DMS 273 (cell line): ENCODE results near the gene VSX1.
A peak's percentile ranks its signal among the peaks of the same experiment; 100 is the strongest.

Experiments used
- DNase-seq: peaks from one replicate; lab custom pipeline; 2025; ENCODE audit not compliant: unreplicated experiment; lab: John Stamatoyannopoulos, UW

VSX1 gene

DNA sequence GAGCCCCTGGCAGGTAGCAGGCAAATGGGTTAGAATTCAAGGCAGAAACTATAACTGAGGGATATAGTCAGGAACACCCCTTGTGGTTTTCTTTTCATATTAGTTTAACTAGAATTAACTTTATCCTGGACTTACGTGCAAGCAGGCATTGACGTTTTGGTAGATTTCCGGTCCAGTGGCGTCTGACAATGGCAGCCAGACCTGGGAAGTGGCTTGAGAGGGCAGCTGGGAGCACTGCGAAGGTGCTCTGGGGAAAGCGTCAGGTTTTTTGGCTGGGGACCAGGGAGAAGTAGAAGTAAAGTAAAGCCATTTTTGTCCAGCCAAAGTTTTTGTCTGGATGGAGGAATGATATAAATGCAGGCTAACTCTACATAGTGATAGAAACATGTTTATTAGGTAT is 15.6 kb downstream of the VSX1 start:
- peak; percentile 44 for DNase-seq

GRCh38 chr20:25065625-25066338 is 16.2 kb downstream of the VSX1 start:
- DNase-seq = peak; percentile 78

- no peak for DNase-seq
Observed at GRCh38 chr20:25065072-25065624, 16.8 kb downstream of the VSX1 start.

DNA sequence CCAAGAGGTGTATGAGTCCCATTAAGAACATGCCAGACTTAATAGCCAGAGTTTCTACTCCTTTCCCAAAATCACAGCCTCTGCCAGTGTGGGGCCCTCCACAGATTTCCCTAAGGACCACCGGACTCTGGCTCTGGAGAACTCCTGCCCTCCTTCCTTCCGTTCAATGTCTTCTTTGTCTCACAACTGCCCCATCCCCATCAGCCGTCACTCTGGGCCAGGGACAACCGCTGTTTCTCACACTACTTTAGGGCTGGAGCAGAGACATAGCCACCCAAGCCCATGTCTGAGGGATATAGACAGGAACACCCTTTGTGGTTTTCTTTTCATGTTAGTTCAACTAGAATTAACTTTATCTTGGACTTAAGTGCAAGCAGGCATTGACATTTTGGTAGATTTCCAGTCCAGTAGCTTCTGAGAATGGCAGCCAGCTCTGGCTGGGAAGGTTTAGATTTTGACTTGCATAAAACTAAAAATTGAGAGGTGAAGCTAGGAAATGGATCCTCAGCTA is 17.3 kb downstream of the VSX1 start:
- no peak for DNase-seq

DNA sequence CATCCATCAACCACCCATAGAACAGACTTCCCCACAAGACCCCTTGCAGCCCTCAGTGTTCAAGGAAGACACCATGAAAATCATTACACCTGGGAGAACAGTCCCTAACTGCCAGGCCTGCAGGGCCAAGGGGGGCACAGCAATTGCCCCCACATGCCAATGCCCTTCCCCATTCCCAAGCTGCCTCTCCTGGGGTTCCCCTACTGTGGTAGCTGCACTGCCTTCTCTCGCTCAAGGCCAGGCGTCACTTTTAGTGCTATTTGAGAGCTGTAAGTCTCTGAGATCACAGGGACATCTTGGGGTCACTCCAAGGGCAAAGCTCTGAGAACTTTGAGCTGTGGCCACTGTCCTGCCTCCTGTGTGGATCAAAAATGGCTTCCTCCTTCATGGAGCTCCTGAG is 18.0 kb downstream of the VSX1 start:
- no peak for DNase-seq

DNA sequence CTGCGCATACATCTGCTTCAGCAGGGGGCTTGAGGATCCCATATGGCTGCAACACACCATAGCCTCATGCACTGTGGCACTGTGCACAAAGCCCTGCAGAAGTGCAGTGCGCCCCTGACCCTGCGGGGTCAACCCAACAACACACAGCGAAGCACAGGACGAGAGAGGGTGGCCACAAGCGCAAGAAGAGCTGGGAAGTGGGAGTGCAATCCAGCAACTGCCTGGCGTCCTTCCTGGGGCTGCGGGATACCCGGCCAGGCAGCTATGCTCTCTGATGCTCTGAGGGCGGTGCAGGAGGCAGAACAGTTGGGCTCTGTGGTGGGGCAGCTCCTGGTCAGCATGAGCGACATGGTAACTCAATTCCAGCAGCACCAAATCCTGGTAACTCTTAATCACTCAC is 18.4 kb downstream of the VSX1 start:
- no peak for DNase-seq

GRCh38 chr20:25062841-25063240 is 19.1 kb downstream of the VSX1 start:
- DNase-seq = no peak

GRCh38 chr20:25061821-25062530 is 20.0 kb downstream of the VSX1 start:
- no peak for DNase-seq

DNA sequence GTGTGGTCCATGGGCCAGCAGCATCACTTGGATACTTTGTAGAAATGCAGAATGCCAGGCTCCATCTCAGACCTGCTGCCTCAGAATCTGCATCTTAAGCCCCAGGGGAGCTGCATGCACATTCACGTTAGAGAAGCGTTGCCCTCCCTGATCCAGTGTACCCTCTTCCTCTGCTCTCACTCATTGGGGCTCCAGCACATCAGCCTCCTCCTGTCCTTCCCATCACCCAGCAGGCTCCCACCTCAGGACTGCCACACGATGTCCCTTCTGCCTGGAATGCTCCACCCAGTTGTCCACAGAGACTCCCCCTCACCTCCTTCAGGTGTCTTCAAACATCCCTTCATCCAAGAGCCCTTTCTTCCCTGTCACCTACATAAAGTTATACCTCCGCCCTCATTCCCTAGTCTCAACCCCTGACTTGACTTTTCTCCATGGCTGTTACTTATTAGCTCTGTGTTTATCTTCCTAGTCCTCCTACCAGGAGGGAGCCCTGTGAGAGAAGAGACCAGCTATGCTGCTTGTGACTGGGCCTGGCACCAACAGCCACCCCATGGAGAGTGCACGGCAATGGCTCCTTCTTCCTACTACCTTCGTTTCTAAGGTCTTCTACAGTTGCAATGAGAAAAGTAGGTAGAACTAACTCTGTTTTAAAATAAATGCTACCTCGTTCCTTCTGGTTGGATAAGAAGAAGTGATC is 20.7 kb downstream of the VSX1 start:
- no peak for DNase-seq

- DNase-seq = no peak
Observed at GRCh38 chr20:25059866-25060465, 22.0 kb downstream of the VSX1 start.

GRCh38 chr20:25058847-25059810 is 22.8 kb downstream of the VSX1 start:
- peak; percentile 37 for DNase-seq

DNA sequence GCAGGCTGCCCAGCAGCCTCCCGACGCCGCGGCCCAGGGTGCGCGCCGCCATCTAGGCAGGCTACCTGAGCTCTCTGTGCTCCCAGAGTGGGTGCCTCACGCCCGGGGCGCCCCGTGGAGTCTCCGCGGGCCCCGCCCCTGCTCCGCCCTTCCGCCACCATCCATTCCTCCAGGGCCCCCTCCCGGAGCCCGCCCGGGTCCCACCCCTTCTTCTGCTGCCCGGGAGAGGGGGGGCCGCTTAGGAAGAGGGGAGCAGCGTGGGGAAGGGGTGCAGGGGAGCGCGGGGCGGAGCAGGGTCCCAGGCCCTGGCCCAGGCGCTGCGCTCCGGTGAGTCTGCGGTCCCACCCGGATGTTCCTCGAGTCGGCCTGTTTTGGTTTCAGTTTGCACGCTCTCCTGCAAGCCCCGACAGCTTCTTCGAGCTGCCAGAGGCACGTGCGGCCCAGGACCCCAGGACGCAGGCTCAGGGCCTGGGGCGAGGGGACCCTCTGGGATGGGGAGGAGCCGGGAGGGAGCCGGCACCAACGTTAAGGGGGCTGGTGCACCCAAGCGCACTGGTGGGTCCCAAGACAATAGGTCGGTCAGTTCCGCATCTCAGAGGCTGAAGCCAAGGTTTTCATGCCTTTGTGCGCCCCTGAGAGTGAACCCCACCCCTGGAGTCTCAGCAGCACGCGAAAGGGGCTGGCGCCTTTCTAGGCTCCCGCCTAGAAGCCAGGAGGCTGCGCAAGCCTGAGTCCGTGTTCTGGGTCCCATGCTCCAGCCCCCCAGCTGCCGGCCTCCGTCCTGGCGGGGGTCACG is 23.7 kb downstream of the VSX1 start, which contains the start of gene ACSS1:
ACSS1 (minus strand) TSS at position 89 of the 796 bp plus-strand sequence; CDS start at position 52, 37 bp downstream.
- DNase-seq = peak; percentile 49

DNA sequence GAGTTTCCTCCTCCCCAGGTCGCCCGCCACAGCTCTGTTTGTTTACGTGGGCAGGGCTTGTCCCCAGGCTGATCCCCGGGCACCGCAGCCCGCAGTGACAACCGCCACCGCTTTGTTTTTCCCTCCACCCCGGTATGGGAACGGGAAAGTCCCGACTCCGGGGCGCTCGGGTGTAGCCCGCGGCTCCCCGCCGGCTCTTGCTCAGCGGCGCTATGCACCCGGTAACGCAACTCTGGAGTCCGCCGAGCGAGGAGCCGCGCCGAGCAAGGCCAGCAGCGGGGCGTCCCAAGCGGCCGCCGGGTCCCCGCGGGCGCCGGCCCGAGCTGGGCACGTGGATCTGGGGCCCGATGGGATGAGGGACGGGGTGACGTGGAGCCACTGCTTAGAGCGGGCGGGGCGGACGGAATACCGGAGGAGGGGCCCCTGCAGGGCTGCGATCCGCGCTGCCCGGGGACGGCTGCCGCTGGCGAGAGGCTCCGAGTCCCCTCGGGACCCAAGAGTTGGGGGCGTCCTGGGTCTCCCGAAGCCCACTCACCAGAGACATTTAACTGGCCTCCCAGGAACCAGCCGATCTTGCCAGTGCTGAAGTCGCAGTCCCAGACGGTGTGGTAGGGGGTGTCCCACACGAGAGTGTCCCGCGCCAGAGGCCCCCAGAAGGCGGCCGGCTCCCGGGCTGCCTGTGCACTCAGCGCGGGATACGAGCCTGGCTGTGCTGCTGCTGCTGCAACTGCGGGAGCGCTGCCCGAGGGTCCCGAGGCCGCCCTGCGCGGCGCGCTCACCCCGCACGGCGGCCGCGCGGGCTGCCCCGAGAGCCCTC is 24.5 kb downstream of the VSX1 start:
- peak; percentile 72 for DNase-seq

DNA sequence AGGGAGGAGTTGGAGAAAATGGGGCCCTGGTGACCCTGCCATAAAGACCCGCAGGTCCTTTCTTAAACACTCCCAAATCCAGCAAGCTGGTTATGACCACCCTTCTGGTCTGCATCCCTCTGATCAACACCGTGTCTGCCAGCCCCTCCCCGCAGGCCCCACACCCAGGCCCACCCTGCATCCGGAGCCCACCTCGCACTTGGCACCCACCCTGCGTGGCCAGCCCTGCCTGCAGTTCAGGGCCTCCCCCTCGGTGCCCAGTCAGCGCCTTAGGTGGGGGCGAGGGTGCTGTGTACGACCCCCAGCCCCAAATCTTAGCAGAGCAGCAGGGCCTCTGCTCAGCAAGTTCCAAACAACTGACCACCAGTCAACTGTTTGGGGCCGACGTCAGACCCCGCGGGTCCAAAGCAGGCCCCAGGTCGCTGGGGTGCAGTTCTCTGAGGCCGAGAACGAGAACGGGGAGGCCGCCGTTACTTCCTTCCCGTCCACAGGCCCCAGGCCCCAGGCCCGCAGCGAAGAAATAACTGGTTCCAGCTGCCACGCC is 25.2 kb downstream of the VSX1 start:
- no peak for DNase-seq

DNA sequence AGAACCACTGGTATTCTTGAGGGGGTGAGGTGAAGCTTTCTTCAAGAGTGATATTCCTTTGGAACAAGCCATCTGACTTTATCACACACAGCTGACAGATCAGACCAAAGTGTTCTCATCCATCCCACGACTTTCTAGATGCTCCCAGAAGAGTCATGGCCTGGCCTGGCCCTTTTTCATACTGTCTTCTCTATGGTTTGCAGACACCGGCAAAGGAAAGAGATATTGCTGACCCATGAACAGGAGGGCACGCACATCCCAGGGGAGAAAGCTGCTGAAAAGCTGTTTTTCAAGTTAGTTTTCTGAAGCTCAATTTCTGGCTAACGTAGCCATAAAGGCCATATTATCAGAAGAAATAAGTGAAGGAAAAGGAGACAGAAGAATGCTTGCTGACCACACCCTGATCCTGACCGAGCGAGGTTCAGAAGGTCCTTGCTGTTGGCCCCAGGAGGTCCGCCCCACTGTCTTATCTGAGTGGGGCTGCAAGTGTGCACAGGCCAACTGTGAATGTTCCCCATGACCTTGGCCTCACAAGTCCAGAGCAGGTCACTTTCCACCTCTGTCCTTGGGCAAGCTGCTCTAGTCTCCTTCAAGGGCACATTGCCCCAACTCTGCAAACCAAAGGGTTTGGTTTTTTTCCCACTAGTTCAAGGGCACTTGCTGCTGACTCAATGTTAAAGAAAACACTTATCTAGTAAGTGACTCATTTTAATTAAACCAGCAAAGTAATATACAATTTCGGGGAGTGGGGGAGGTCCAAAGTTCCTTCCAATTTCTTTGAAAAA is 26.0 kb downstream of the VSX1 start:
- no peak for DNase-seq

- DNase-seq = no peak
Observed at GRCh38 chr20:25054995-25055629, 26.8 kb downstream of the VSX1 start.
